GM23338 (cell line): ENCODE measurements around the gene FHL2. TPM values are rescaled to one million over a fixed set of nuclear protein-coding genes. Genes with fewer than 3 reads are reported as not detected.

Source experiments
- ATAC-seq: fragments of 200-7000 bp; cut with Tn5 transposase; 3 replicates; pipeline ENCODE4 v1.9.1; 2020
- DNase-seq: peaks from one replicate; pipeline ENCODE4 v3.0.0-alpha.2; 2015; ENCODE audit warnings: low spot score
- H2AFZ ChIP-seq: fragments of 200-600 bp; sonication (generic); 2 replicates; pipeline ENCODE4 v1.8.0; 2016; ENCODE audit warnings: antibody characterized with exemption, mild to moderate bottlenecking, moderate library complexity
- H3F3A ChIP-seq: fragments of 200-600 bp; sonication (generic); replicated peaks from 2 replicates; pipeline ENCODE4 v1.8.0; 2017; ENCODE audit warnings: antibody characterized with exemption, mixed run types, low read depth
- H3K27ac ChIP-seq: fragments of 200-600 bp; sonication (generic); 2 replicates; pipeline ENCODE4 v1.6.1; 2016; ENCODE audit warnings: low read depth
- H3K27me3 ChIP-seq: fragments of 200-600 bp; sonication (generic); 2 replicates; pipeline ENCODE4 v1.8.0; 2016; ENCODE audit warnings: mild to moderate bottlenecking, mixed run types, moderate library complexity; ENCODE audit not compliant: insufficient read depth
- H3K36me3 ChIP-seq: fragments of 200-600 bp; sonication (generic); 2 replicates; pipeline ENCODE4 v1.8.0; 2016; ENCODE audit warnings: mild to moderate bottlenecking; ENCODE audit not compliant: insufficient read depth
- H3K4me1 ChIP-seq: fragments of 200-600 bp; sonication (generic); 2 replicates; pipeline ENCODE4 v1.8.0; 2016; ENCODE audit warnings: mild to moderate bottlenecking, moderate library complexity; ENCODE audit not compliant: insufficient read depth
- H3K4me2 ChIP-seq: fragments of 200-600 bp; sonication (generic); 2 replicates; pipeline ENCODE4 v1.7.1; 2017; ENCODE audit warnings: mixed run types
- H3K4me3 ChIP-seq: fragments of 200-600 bp; sonication (generic); 2 replicates; pipeline ENCODE4 v1.6.1; 2016; ENCODE audit warnings: mixed run types
- H3K79me2 ChIP-seq: fragments of 200-600 bp; sonication (generic); replicated peaks from 2 replicates; pipeline ENCODE4 v1.8.0; 2017; ENCODE audit warnings: mild to moderate bottlenecking; ENCODE audit not compliant: insufficient read depth
- H3K9me2 ChIP-seq: fragments of 200-600 bp; sonication (generic); 2 replicates; pipeline ENCODE4 v1.8.0; 2017; ENCODE audit not compliant: insufficient read depth
- H4K20me1 ChIP-seq: fragments of 200-600 bp; sonication (generic); replicated peaks from 2 replicates; pipeline ENCODE4 v1.8.0; 2017; ENCODE audit warnings: mild to moderate bottlenecking; ENCODE audit not compliant: insufficient read depth
- H3K27ac Mint-ChIP-seq: 2 replicates; pipeline ENCODE4 v1.8.0; 2020; ENCODE audit warnings: inconsistent platforms, mild to moderate bottlenecking, moderate library complexity, mixed read lengths
- H3K27me3 Mint-ChIP-seq: 3 replicates; pipeline ENCODE4 v1.8.0; 2022; ENCODE audit warnings: low read depth, mild to moderate bottlenecking, moderate library complexity, mixed read lengths, inconsistent platforms; ENCODE audit not compliant: insufficient read depth, poor library complexity
- H3K36me3 Mint-ChIP-seq: 3 replicates; pipeline ENCODE4 v1.8.0; 2021; ENCODE audit warnings: low read depth, mild to moderate bottlenecking, inconsistent platforms, moderate library complexity, mixed read lengths
- H3K4me1 Mint-ChIP-seq: 3 replicates; pipeline ENCODE4 v1.8.0; 2020; ENCODE audit warnings: mild to moderate bottlenecking, inconsistent platforms, mixed read lengths
- H3K4me3 Mint-ChIP-seq: 3 replicates; pipeline ENCODE4 v1.8.0; 2021; ENCODE audit warnings: moderate library complexity, mild to moderate bottlenecking, inconsistent platforms, mixed read lengths
- H3K9me3 Mint-ChIP-seq: 3 replicates; pipeline ENCODE4 v1.8.0; 2020; ENCODE audit warnings: moderate library complexity, mild to moderate bottlenecking, inconsistent platforms, mixed read lengths
- CREB1 ChIP-seq: fragments of 250-450 bp; sonication (Bioruptor Pico); IDR thresholded peaks from 2 replicates; pipeline ENCODE4 v1.5.0; 2020; ENCODE audit warnings: low read depth, mild to moderate bottlenecking, moderate library complexity
- EZH2phosphoT487 ChIP-seq: fragments of 200-600 bp; sonication (generic); IDR thresholded peaks from one replicate; pipeline ENCODE4 v1.8.1; 2018; ENCODE audit warnings: antibody characterized with exemption; ENCODE audit not compliant: unreplicated experiment
- JUNB ChIP-seq: IDR thresholded peaks from one replicate; pipeline ENCODE4 v1.6.1; 2016; ENCODE audit warnings: antibody characterized with exemption; ENCODE audit not compliant: unreplicated experiment
- ZNF114 ChIP-seq: fragments of 250-450 bp; sonication (Bioruptor Pico); IDR thresholded peaks from 2 replicates; pipeline ENCODE4 v1.5.0; 2020; ENCODE audit warnings: mild to moderate bottlenecking, moderate library complexity
- polyA plus RNA-seq: library from polyadenylated mRNA; unstranded; fragments of >200 nt; fragmentation: Nextera tagmentation; extraction: Ambion mirVana; gene quantifications from 2 replicates; pipeline ENCODE4 v1.2.1, GENCODE V29; 2016
- total RNA-seq: library from RNA; depleted of rRNA; stranded (reverse); fragments of >200 nt; shearing (Covaris generic); gene quantifications from 2 replicates; pipeline ENCODE4 v1.2.3, GENCODE V29; 2014
- TF ChIP-seq, protein P1 (sequence below), 2 experiments: fragments of 200-600 bp in 1 of 2; sonication (generic) in 1 of 2; conservative IDR thresholded peaks; 2 replicates each; pipeline versions ENCODE4 v1.5.1 to v1.6.1; 2016 to 2017; ENCODE audit warnings: antibody characterized with exemption in 2 of 2, low read depth in 2 of 2, mild to moderate bottlenecking in 2 of 2, moderate library complexity in 1 of 2
- TF ChIP-seq, protein P2 (sequence below): fragments of 250-450 bp; sonication (Bioruptor Pico); IDR thresholded peaks from 2 replicates; pipeline ENCODE4 v1.5.0; 2020; ENCODE audit warnings: mild to moderate bottlenecking, moderate library complexity

FHL2 gene
- total and polyA plus RNA-seq, 2 experiments from 2014 or later, result 29.0 to 30.9 TPM

DNA sequence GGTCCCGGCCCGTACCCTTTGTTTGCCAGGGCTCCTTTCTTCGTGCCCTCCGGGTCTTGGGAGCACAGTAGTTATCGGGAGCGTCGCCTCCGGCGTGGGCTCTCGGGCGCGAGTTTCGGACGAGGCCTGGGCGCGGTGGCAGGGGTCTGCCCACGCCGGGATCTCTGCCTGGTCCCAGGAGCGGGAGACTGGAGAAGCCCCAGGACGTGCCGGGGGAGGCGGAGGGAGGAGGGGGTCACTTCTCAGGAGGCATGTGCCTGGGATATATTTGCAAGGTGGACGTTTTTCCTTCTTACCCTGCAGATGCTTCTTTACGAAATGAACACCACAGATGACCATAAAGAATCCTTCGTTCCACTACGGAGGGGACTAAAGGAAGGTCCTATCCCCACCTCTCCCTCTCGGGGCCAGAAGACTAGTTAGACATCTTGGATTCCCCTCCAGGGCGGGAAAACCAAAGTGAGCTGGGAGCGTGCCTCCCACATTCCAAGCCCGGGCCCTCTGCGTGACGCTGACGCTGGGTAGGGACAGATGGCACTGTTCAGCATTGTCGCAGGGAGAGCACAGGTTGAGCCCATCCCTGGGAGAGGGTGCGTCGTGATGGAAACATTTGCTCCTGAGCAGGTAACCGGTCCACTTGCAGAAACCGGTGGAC, 483 bp upstream of the FHL2 start:
- H3K27me3 Mint-ChIP-seq, result peaks cover 26% of the 10 kb centered on the region
- peak; percentile 13; the same call in 1 of the 2 replicates for TF ChIP-seq ZNF114
- TF ChIP-seq, protein P1, sequence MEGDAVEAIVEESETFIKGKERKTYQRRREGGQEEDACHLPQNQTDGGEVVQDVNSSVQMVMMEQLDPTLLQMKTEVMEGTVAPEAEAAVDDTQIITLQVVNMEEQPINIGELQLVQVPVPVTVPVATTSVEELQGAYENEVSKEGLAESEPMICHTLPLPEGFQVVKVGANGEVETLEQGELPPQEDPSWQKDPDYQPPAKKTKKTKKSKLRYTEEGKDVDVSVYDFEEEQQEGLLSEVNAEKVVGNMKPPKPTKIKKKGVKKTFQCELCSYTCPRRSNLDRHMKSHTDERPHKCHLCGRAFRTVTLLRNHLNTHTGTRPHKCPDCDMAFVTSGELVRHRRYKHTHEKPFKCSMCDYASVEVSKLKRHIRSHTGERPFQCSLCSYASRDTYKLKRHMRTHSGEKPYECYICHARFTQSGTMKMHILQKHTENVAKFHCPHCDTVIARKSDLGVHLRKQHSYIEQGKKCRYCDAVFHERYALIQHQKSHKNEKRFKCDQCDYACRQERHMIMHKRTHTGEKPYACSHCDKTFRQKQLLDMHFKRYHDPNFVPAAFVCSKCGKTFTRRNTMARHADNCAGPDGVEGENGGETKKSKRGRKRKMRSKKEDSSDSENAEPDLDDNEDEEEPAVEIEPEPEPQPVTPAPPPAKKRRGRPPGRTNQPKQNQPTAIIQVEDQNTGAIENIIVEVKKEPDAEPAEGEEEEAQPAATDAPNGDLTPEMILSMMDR (conservative IDR thresholded peaks at IDR 0.05; ENCODE audit: low read depth in 2 of 2), result no peak
- H3K4me3 Mint-ChIP-seq, result peak overlapping the region; percentile 89
- H3K27ac Mint-ChIP-seq, result no peak overlapping the region
- peaks cover 4% of the 10 kb centered on the region; the same call in 1 of the 2 replicates for H3F3A ChIP-seq
- peak; percentile 71 for DNase-seq
- peak overlapping the region; percentile 93 for H2AFZ ChIP-seq
- H4K20me1 ChIP-seq, result peaks cover 5% of the 10 kb centered on the region; the same call in 1 of the 2 replicates
- H3K9me3 Mint-ChIP-seq, result peaks cover 6% of the 10 kb centered on the region; the same call in 2 of the 3 replicates
- H3K79me2 ChIP-seq, result peaks cover 37% of the 10 kb centered on the region
- no peaks in the 10 kb centered on the region for H3K36me3 ChIP-seq
- peak overlapping the region; percentile 96 for H3K4me3 ChIP-seq
- peaks cover 26% of the 10 kb centered on the region for H3K27me3 ChIP-seq
- no peaks in the 10 kb centered on the region for H3K9me2 ChIP-seq
- peaks cover 10% of the 10 kb centered on the region for H3K4me1 ChIP-seq
- H3K36me3 Mint-ChIP-seq, result peaks cover 20% of the 10 kb centered on the region; the same call in 2 of the 3 replicates
- peaks cover 27% of the 10 kb centered on the region for H3K4me1 Mint-ChIP-seq
- peak overlapping the region; percentile 91 for H3K4me2 ChIP-seq
- peak; percentile 7 for ATAC-seq
- H3K27ac ChIP-seq, result no peak overlapping the region

DNA sequence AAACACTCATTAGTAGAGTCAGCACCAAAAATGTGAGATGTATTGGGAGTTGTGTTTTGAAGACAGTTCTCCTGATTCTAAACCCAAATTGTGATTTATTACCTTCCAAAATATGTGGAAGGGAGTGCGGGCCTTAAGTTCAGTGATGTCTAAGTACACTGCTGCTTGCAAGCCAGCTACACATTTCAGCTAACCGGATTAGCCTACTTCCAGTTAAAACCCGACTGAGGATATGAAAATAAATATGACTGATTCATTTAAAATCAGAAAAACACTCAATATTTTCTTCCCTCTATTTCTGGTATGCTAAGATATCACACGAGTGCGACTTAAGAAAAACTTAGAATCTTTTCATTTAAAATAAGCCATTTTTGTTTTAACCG, 907 bp downstream of the FHL2 start:
- Mint-ChIP-seq H3K27me3 (peaks cover 24% of the 10 kb centered on the region), H3K9me3 (peaks cover 6% of the 10 kb centered on the region; the same call in 2 of the 3 replicates), H3K36me3 (peaks cover 20% of the 10 kb centered on the region; the same call in 2 of the 3 replicates), H3K4me1 (peaks cover 16% of the 10 kb centered on the region), H3K27ac (no peak overlapping the region), H3K4me3 (peak overlapping the region; percentile 89)
- Histone ChIP-seq H3K79me2 (peaks cover 50% of the 10 kb centered on the region), H3K4me2 (peak overlapping the region; percentile 91), H4K20me1 (peaks cover 10% of the 10 kb centered on the region; the same call in 1 of the 2 replicates), H3K4me1 (peaks cover 5% of the 10 kb centered on the region; the same call in 1 of the 2 replicates), H3K27me3 (peaks cover 26% of the 10 kb centered on the region), H3K9me2 (no peaks in the 10 kb centered on the region), H2AFZ (no peak overlapping the region), H3K36me3 (no peaks in the 10 kb centered on the region), H3F3A (peaks cover 4% of the 10 kb centered on the region; the same call in 1 of the 2 replicates), H3K4me3 (peak overlapping the region; percentile 96), H3K27ac (no peak overlapping the region)
- DNase-seq (no peak), ATAC-seq (no peak)
- TF ChIP-seq EZH2phosphoT487, result no peak
- TF ChIP-seq JUNB, result no peak

DNA sequence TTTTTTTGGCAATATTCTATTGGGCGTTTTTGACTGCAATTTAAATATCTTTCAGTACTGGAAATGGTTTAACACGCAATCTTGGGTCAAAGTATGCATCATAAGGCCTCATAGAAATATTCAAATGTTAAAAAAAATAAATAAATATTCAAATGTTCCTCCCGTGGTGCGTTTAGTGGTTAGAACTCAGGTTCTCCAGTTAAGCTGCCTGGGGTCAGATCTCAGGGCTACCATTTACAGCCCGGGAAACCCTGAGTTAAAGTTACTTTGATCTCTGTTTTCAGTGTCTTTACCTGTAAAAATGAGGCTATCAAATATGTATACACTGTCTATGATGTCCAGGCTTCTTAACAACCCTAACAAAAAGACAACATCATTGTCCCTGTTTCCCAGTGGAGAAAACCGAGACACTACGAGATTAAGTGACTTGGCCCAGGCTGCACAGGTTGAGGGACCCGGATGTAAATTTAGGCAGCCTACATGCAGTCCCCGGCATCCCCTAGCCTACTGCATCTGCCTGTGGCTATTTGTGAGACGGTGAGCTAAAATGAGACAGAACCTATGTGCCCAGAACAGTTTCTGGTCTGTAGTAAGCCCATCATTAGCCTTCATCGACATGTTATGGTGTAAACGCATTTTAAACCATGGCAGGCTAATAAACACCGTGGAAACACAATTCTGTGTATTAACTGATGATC, 1.7 kb downstream of the FHL2 start:
- peak overlapping the region; percentile 96 for H3K4me3 ChIP-seq
- peaks cover 26% of the 10 kb centered on the region for H3K27me3 ChIP-seq
- peaks cover 57% of the 10 kb centered on the region for H3K79me2 ChIP-seq
- Mint-ChIP-seq H3K4me3 (peak overlapping the region; percentile 89), H3K27me3 (peaks cover 24% of the 10 kb centered on the region), H3K27ac (no peak overlapping the region), H3K9me3 (peaks cover 6% of the 10 kb centered on the region; the same call in 2 of the 3 replicates), H3K4me1 (peaks cover 16% of the 10 kb centered on the region), H3K36me3 (peaks cover 20% of the 10 kb centered on the region; the same call in 2 of the 3 replicates)
- peaks cover 5% of the 10 kb centered on the region; the same call in 1 of the 2 replicates for H3K4me1 ChIP-seq
- peaks cover 10% of the 10 kb centered on the region; the same call in 1 of the 2 replicates for H4K20me1 ChIP-seq
- peaks cover 4% of the 10 kb centered on the region; the same call in 1 of the 2 replicates for H3F3A ChIP-seq
- H3K36me3 ChIP-seq, result no peaks in the 10 kb centered on the region
- no peak overlapping the region for H3K27ac ChIP-seq
- ATAC-seq (peak; percentile 3; the same call in 2 of the 3 replicates), DNase-seq (no peak)
- H3K9me2 ChIP-seq, result no peaks in the 10 kb centered on the region
- no peak overlapping the region for H2AFZ ChIP-seq
- peak overlapping the region; percentile 91 for H3K4me2 ChIP-seq
- no peak for TF ChIP-seq CREB1 (CRISPR knock-in tag)
- TF ChIP-seq, protein P2, sequence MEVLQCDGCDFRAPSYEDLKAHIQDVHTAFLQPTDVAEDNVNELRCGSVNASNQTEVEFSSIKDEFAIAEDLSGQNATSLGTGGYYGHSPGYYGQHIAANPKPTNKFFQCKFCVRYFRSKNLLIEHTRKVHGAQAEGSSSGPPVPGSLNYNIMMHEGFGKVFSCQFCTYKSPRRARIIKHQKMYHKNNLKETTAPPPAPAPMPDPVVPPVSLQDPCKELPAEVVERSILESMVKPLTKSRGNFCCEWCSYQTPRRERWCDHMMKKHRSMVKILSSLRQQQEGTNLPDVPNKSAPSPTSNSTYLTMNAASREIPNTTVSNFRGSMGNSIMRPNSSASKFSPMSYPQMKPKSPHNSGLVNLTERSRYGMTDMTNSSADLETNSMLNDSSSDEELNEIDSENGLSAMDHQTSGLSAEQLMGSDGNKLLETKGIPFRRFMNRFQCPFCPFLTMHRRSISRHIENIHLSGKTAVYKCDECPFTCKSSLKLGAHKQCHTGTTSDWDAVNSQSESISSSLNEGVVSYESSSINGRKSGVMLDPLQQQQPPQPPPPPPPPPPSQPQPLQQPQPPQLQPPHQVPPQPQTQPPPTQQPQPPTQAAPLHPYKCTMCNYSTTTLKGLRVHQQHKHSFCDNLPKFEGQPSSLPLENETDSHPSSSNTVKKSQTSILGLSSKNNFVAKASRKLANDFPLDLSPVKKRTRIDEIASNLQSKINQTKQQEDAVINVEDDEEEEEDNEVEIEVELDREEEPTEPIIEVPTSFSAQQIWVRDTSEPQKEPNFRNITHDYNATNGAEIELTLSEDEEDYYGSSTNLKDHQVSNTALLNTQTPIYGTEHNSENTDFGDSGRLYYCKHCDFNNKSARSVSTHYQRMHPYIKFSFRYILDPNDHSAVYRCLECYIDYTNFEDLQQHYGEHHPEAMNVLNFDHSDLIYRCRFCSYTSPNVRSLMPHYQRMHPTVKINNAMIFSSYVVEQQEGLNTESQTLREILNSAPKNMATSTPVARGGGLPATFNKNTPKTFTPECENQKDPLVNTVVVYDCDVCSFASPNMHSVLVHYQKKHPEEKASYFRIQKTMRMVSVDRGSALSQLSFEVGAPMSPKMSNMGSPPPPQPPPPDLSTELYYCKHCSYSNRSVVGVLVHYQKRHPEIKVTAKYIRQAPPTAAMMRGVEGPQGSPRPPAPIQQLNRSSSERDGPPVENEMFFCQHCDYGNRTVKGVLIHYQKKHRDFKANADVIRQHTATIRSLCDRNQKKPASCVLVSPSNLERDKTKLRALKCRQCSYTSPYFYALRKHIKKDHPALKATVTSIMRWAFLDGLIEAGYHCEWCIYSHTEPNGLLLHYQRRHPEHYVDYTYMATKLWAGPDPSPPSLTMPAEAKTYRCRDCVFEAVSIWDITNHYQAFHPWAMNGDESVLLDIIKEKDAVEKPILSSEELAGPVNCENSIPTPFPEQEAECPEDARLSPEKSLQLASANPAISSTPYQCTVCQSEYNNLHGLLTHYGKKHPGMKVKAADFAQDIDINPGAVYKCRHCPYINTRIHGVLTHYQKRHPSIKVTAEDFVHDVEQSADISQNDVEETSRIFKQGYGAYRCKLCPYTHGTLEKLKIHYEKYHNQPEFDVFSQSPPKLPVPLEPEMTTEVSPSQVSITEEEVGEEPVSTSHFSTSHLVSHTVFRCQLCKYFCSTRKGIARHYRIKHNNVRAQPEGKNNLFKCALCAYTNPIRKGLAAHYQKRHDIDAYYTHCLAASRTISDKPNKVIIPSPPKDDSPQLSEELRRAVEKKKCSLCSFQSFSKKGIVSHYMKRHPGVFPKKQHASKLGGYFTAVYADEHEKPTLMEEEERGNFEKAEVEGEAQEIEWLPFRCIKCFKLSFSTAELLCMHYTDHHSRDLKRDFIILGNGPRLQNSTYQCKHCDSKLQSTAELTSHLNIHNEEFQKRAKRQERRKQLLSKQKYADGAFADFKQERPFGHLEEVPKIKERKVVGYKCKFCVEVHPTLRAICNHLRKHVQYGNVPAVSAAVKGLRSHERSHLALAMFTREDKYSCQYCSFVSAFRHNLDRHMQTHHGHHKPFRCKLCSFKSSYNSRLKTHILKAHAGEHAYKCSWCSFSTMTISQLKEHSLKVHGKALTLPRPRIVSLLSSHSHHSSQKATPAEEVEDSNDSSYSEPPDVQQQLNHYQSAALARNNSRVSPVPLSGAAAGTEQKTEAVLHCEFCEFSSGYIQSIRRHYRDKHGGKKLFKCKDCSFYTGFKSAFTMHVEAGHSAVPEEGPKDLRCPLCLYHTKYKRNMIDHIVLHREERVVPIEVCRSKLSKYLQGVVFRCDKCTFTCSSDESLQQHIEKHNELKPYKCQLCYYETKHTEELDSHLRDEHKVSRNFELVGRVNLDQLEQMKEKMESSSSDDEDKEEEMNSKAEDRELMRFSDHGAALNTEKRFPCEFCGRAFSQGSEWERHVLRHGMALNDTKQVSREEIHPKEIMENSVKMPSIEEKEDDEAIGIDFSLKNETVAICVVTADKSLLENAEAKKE (CRISPR knock-in tag), result no peak
